ENCODE measurements around the gene GRB10.

DNA sequence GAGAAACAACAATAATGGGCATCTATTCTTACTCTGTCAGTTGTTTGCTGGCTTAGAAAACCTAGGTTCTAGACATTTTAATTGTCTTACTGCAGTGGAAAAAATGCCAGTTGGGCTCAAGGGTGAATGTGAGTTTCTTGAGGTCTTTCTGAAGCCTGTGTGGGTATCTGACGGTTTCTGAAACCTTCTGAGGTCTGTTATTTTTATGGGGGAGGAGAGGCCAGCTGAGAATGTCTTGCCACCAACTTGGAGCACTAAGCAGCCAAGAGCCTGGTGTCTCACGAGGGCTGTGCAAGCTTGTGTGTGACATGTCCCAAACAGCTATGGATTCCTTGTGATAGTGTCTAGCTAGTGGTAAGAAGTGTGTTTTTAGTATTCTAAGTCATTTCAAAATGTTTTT lies 193.3 kb downstream of the GRB10 start:
- TF ChIP-seq, protein P1, sequence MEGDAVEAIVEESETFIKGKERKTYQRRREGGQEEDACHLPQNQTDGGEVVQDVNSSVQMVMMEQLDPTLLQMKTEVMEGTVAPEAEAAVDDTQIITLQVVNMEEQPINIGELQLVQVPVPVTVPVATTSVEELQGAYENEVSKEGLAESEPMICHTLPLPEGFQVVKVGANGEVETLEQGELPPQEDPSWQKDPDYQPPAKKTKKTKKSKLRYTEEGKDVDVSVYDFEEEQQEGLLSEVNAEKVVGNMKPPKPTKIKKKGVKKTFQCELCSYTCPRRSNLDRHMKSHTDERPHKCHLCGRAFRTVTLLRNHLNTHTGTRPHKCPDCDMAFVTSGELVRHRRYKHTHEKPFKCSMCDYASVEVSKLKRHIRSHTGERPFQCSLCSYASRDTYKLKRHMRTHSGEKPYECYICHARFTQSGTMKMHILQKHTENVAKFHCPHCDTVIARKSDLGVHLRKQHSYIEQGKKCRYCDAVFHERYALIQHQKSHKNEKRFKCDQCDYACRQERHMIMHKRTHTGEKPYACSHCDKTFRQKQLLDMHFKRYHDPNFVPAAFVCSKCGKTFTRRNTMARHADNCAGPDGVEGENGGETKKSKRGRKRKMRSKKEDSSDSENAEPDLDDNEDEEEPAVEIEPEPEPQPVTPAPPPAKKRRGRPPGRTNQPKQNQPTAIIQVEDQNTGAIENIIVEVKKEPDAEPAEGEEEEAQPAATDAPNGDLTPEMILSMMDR (IDR thresholded peaks at IDR 0.05), result no peak
- no peak for TF ChIP-seq EP300 (IDR thresholded peaks at IDR 0.05)

All from gastroesophageal sphincter (tissue), 3 donors.